Measurements from ENCODE around the gene SOHLH1. TPM values are rescaled to one million over a fixed set of nuclear protein-coding genes. Genes with fewer than 3 reads are reported as not detected.

SOHLH1 gene
- total RNA-seq, 4 donors from 2014 or later = not detected

- TF ChIP-seq POLR2A (IDR thresholded peaks at IDR 0.05) (no peak), CTCF (IDR thresholded peaks at IDR 0.05) (no peak)
- Histone ChIP-seq H3K4me1 (no peaks in the 10 kb centered on the region), H3K27me3 (peaks cover 0 to 45% (median 0%) of the 10 kb centered on the region in 4 donors), H3K4me3 (no peak overlapping the region), H3K36me3 (no peaks in the 10 kb centered on the region), H3K27ac (no peak overlapping the region), H3K9me3 (no peaks in the 10 kb centered on the region)
- WGBS, 2 donors = 49 to 60% methylated on average over 18 of the region's 19 CpGs
- intact Hi-C loops (cut with DNase I) = no loop called here
- no peak for DNase-seq
These were observed 37.3 kb downstream of the SOHLH1 start for GRCh38 chr9:135661816-135662560.

- Histone ChIP-seq H3K9me3 (no peaks in the 10 kb centered on the region), H3K4me3 (no peak overlapping the region), H3K27me3 (peaks cover 0 to 39% (median 0%) of the 10 kb centered on the region in 4 donors), H3K4me1 (no peaks in the 10 kb centered on the region), H3K27ac (no peak overlapping the region), H3K36me3 (no peaks in the 10 kb centered on the region)
- 88 to 94% methylated on average over 22 of the region's 22 CpGs for WGBS, 2 donors
- no peak for TF ChIP-seq POLR2A (IDR thresholded peaks at IDR 0.05)
- no peak for TF ChIP-seq CTCF (IDR thresholded peaks at IDR 0.05)
- no peak for DNase-seq
- intact Hi-C loops (cut with DNase I) = no loop called here
These were observed 38.9 kb downstream of the SOHLH1 start for GRCh38 chr9:135660407-135660806.

GRCh38 chr9:135659252-135659651 lies 40.0 kb downstream of the SOHLH1 start:
- WGBS, 2 donors = 74 to 90% methylated on average over 12 of the region's 13 CpGs
- TF ChIP-seq POLR2A (IDR thresholded peaks at IDR 0.05) (no peak), CTCF (IDR thresholded peaks at IDR 0.05) (no peak)
- Histone ChIP-seq H3K4me1 (no peaks in the 10 kb centered on the region), H3K36me3 (no peaks in the 10 kb centered on the region), H3K9me3 (no peaks in the 10 kb centered on the region), H3K27me3 (peaks cover 0 to 38% (median 0%) of the 10 kb centered on the region in 4 donors), H3K4me3 (no peak overlapping the region), H3K27ac (no peak overlapping the region)
- intact Hi-C loops (cut with DNase I) = no loop called here
- no peak for DNase-seq

GRCh38 chr9:135657416-135657815 lies 41.9 kb downstream of the SOHLH1 start:
- WGBS, 2 donors = 79 to 80% methylated on average over 9 to 14 of the region's 15 CpGs
- H3K4me3 ChIP-seq = no peak overlapping the region
- H3K4me1 ChIP-seq = no peaks in the 10 kb centered on the region
- intact Hi-C loops (cut with DNase I) = no loop called here
- H3K27me3 ChIP-seq = peaks cover 0 to 30% (median 0%) of the 10 kb centered on the region in 4 donors
- no peaks in the 10 kb centered on the region for H3K9me3 ChIP-seq
- DNase-seq = no peak
- no peak for TF ChIP-seq POLR2A (IDR thresholded peaks at IDR 0.05)
- TF ChIP-seq CTCF (IDR thresholded peaks at IDR 0.05) = no peak
- no peak overlapping the region for H3K27ac ChIP-seq
- no peaks in the 10 kb centered on the region for H3K36me3 ChIP-seq

- intact Hi-C loops (cut with DNase I) = no loop called here
- Histone ChIP-seq H3K27ac (no peak overlapping the region), H3K4me3 (no peak overlapping the region), H3K9me3 (no peaks in the 10 kb centered on the region), H3K36me3 (no peaks in the 10 kb centered on the region), H3K27me3 (peaks cover 0 to 30% (median 0%) of the 10 kb centered on the region in 4 donors), H3K4me1 (no peaks in the 10 kb centered on the region)
- TF ChIP-seq CTCF (IDR thresholded peaks at IDR 0.05) = no peak
- TF ChIP-seq POLR2A (IDR thresholded peaks at IDR 0.05) = no peak
- no peak for DNase-seq
- WGBS, 2 donors = 46% methylated on average over 3 of the region's 8 CpGs; no CpG with 5 or more reads in 1 of the 2 donors
These were observed 44.0 kb downstream of the SOHLH1 start for GRCh38 chr9:135655317-135655716.

All from esophagus squamous epithelium (tissue), 5 donors.